T-helper 9 cell (primary cell): ENCODE results near the gene CHTF18.

Source experiments
- DNase-seq: peaks from one replicate; pipeline ENCODE4 v3.0.0-alpha.2; 2020

CHTF18 gene

DNA sequence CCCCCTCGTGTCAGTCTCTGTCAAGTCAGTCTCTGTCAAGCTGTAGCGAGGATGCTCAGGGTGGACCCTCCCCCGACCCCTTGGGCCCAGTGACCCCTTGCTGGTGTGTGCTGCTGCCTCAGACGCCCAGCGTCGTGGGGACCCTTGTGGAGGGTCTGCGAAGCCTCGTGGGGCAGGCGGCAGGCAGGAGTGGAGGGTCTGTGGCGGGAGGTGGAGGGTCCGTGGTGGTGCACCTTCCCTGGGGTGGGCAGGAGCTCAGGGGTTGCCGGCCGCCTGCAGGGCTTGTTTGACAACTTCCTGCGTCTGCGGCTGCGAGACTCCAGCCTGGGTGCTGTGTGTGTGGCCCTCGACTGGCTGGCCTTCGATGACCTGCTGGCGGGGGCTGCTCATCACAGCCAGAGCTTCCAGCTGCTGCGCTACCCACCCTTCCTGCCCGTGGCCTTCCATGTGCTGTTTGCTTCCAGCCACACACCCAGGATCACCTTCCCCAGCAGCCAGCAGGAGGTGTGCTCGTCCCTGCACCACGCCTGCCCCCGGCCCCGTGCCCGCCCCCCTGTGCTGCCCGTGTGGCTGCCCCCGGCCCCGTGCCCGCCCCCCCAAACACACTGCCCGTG, 6.5 kb downstream of the CHTF18 start:
- no peak for DNase-seq

- DNase-seq, result no peak
Measured at GRCh38 chr16:795580-796229, 7.3 kb downstream of the CHTF18 start.

DNA sequence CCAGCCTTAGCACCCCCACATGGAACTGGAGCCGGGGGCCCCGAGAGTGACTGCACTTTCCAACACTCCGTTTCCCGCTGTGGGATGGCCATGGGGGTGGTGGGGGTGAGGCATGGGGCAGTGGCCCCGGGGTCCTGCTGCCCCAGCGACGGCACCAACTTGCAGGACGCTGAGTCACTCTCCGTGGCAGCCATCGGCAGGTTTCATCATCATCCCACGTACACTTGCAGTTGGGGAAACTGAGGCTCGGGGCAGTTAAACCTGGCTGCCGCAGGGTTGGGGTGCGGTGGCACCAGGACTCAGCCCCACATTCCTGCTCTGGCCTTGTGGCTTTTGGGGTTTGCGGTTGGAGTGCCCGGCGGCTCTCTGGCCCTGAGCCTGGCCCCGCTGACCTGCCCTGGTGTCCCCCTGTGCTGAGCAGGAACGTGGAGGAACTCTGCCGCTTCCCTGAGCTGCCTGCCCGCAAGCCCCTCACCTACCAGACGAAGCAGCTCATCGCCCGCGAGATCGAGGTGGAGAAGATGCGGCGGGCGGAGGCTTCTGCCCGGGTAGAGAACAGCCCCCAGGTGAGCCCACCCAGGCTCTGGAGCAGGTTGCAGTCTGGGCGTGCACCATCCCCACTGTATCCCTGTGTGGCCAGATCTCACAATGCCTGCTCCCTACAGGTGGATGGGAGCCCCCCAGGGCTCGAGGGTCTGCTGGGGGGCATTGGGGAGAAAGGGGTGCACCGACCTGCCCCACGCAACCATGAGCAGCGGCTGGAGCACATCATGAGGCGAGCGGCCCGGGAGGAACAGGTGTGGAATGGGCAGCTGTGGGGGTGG, 8.1 kb downstream of the CHTF18 start:
- no peak for DNase-seq

DNA sequence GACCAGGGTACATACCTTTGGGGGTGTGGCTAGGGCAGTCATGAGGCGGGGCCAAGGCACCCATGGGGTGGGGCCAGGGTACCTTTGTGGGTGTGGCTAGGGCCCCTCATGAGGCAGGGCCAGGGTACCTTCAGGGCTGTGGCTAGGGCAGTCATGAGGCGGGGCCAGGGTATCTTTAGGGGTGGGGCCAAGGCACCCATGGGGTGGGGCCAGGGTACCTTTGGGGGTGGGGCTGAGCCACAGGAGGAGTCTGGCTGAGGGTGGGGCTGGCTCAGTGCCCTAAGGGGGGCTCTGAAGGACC, 8.7 kb downstream of the CHTF18 start:
- DNase-seq, result no peak

GRCh38 chr16:797686-798085, 9.3 kb downstream of the CHTF18 start:
- no peak for DNase-seq

- no peak for DNase-seq
Measured at GRCh38 chr16:798666-799065, 10.2 kb downstream of the CHTF18 start.

GRCh38 chr16:799111-799947, 10.9 kb downstream of the CHTF18 start:
- no peak for DNase-seq

DNA sequence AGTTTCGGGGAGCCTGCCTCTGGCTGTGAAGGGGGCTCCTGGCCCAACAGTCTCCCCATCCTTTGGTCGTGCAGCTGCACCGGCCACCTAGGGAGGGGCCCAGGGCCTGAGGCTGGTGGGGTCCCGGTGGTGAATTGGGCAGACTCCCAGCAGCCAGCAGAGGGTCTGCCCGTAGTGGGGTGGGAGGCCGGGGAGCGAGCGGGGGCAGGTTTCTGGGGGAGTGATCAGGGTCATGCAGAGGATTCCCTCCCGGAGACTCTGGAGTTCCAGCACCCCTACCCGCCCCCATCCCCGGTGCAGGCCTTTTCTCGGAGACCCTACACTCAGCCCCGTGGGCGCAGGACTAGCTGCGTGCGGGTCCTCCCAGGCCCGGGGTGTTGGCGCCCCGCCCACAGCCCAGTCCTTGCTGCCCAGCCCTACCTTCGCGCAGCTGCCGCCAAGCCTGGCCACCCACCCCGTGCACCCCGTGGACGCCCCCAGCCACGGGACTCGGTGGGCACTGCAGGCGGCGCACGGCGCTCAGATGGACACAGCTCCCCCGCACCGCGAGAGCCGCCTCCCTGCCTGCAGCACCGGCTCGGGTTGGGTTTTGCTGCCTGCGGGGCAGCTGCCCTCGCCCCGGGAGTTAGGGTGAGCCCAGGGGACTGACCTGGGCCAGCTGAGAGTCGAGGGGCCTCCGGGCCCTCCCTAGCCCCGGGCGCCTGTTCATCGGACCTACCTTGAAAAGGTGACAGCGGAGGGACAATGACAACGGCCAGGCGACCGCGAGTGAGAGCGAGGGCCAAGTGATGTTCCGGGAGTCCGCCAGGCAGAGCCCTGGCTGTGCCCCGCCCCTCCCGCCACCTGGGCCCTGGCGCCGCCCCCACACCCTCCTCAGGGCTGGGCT, 11.8 kb downstream of the CHTF18 start, which contains the start of gene GNG13:
Gene GNG13 (minus strand): TSS at position 787 of the 886 bp plus-strand sequence. CDS start 1,657 bp downstream, outside the sequence.
- DNase-seq, result no peak

- no peak for DNase-seq
Measured at GRCh38 chr16:800834-801511, 12.6 kb downstream of the CHTF18 start.

GRCh38 chr16:801584-802363, 13.4 kb downstream of the CHTF18 start:
- no peak for DNase-seq

DNA sequence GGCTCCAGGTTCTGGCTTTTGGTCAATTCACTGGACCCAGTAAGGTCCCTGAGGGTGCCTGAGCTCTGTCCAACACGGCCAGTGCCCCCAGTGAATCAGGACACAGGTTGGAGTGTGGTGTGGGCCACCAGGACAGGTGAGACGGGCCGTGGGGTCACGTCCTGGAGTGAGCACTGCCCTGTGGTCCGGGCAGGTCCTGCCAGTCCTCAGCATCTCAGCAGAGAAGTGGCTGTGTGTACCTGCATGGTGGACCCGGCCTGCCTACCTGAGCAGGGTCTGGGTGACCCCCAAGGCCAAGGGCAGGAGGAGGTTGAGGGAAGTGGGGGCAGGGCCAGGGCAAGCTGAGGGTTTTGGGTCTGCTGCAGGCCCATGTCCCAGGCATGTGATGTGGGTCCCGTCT, 14.0 kb downstream of the CHTF18 start:
- DNase-seq, result no peak

DNA sequence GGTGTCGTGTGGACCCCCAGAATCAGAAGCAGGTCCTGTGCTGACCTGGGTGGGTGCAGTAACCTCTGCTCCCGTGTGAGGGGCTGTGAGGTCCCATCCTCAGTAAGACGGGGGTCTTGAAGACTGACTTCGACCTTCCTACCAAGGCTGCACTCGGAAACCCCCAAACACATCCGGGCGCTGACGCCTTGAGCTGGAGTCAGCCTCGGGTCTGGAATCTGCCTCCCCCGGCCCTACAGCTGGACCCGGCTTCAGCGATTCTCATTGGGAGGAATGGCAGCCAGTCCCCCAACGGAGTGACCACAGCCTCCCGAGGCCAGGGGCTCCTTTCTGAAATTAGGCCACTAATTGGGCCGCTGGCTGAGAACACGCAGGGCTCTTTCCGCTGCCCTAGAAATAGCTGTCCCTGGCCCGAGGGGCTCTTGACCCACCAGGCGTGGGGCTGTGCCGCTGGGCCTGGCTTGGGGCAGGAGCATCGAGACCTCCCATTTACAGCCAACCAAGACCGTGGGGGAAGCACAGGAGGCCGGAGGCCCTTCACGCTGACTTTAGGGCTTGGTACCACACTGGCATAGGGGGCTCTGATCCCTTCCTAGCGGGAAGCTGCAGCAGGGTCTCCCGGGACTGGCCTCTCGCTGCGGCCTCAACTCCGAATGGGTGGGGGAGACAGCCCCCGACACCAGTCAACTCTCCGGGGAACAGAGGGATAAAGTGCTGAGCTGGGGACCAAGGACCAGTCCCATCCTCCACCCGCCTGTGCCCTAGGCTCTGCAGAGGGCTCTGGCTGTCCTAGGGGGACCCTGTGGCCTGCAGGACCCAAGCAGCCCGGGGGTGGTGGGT, 14.7 kb downstream of the CHTF18 start:
- no peak for DNase-seq

DNA sequence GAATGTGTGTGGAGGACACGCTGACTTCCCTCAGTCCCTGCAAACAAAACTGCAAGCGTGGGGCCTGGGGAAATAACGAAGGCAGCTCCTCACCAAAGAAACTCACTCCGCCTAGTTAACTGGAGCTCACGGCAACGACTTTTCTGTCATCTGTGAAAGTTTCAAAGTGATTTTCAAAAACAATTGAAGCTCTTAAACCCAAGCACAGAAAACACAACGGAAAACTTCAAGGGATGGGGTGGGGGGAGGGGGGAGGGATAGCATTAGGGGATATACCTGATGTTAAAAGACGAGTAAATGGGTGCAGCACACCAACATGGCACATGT, 15.3 kb downstream of the CHTF18 start:
- no peak for DNase-seq

GRCh38 chr16:804193-805048, 16.0 kb downstream of the CHTF18 start:
- DNase-seq, result no peak

GRCh38 chr16:805474-805873, 17.1 kb downstream of the CHTF18 start:
- DNase-seq, result no peak

DNA sequence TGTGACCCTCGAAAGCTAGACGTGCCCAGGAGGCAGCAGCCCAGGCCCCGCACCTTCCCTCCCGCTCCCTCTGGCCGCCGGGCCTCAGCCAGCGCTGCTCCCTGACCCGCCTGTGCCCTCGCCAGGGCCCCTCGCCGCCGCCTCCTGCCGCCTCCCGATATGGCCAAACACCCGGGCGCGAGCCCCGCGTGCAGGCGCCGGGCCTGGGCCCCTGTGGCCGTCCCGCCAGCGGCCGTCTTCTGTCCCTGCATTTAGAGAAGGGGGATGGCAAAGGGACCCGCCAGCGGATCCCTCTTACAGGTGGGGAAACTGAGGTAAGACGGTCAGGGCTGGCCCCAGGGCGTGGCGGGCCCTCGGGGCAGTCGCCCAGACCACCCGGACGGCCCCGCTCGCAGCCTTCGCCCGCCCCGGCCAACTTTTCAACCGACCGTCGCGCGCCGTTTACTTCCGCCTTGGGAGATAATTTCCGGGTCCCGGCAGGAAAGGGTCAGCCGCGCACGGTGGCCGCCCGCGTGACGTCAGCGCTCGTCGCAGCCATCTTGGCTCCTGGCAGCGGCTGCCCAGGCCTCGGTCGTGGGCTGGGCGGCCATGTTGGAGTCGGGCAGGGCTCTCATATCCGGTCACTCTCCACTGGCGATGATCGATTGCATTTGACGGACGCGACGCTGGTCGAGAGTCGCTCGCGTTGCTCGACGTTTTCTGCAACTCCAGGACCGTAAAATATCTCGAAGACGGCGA, 19.1 kb downstream of the CHTF18 start:
- peak; percentile 72 for DNase-seq

DNA sequence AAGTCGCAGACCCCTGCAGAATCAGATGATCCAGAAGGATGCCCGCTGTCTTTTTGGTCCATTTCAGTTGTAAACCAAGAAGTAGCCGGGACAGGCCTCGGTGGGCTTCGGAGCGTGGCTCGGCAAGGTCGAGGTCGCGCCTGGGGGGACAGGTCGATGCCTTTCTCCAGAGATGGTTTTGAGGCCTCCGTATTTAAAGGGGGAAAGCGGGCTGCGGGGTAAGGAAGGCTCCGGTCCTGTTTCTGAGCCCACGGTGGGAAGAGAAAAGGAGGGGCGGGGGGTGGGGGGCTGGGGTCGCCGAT, 19.6 kb downstream of the CHTF18 start:
- no peak for DNase-seq

GRCh38 chr16:813204-813915, 24.9 kb downstream of the CHTF18 start:
- peak; percentile 39 for DNase-seq
